ENCODE results near the gene CDHR4.

DNA sequence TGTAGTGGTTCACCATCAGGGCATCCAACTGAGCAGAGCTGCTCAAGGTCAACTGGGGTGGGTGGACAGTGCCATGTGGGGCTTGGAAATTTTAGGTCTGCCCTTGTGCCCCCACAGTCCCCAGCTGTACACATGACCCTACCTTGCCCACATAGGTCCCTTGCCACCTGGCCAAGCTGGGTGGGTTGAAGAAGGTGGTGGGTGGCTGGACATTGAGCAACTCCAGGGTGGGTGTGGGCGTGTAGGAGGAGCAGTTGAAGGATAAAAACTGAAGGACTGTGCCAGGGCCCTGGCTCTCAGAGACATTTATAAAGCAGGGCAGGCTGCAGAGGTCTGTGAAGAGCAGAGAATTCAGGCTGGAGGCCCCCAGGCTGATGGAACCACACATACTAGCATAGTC, 568 bp downstream of the CDHR4 start:
- TF ChIP-seq, protein P1, sequence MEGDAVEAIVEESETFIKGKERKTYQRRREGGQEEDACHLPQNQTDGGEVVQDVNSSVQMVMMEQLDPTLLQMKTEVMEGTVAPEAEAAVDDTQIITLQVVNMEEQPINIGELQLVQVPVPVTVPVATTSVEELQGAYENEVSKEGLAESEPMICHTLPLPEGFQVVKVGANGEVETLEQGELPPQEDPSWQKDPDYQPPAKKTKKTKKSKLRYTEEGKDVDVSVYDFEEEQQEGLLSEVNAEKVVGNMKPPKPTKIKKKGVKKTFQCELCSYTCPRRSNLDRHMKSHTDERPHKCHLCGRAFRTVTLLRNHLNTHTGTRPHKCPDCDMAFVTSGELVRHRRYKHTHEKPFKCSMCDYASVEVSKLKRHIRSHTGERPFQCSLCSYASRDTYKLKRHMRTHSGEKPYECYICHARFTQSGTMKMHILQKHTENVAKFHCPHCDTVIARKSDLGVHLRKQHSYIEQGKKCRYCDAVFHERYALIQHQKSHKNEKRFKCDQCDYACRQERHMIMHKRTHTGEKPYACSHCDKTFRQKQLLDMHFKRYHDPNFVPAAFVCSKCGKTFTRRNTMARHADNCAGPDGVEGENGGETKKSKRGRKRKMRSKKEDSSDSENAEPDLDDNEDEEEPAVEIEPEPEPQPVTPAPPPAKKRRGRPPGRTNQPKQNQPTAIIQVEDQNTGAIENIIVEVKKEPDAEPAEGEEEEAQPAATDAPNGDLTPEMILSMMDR (IDR thresholded peaks at IDR 0.05; ENCODE audit: borderline replicate concordance, extremely low read depth, low read length, poor library complexity, severe bottlenecking) = no peak
- TF ChIP-seq EZH2 (IDR thresholded peaks at IDR 0.05; ENCODE audit: borderline replicate concordance, low read depth, low read length, severe bottlenecking) = no peak

All from DND-41 (cell line).